HepG2 (cell line): ENCODE results near the gene CLEC16A. TPM values are rescaled to one million over a fixed set of nuclear protein-coding genes. Genes with fewer than 3 reads are reported as not detected.

ENCODE experiments used
- ATAC-seq: fragments of 200-7000 bp; cut with Tn5 transposase; 3 replicates; pipeline ENCODE4 v1.9.1; 2020; ENCODE audit warnings: mild to moderate bottlenecking, moderate library complexity
- BruUV-seq: library from RNA; stranded (reverse); fragments of 400-500 nt; replicated peaks from 2 replicates; lab custom pipeline; 2021; lab: Mats Ljungman, UMichigan
- CTCF ChIA-PET: fragments of 300-600 bp; formaldehyde crosslinking; extraction: SDS; loops from one replicate; lab custom pipeline; 2021; ENCODE audit warnings: low total read pairs, inconsistent platforms, low intra/inter-chr PET ratio; lab: Yijun Ruan, JAX
- POLR2A ChIA-PET: fragments of 350-600 bp; sonication (Branson Sonifier 250); formaldehyde crosslinking; loops from one replicate; lab custom pipeline; 2020; ENCODE audit warnings: antibody characterized with exemption, inconsistent platforms; lab: Yijun Ruan, JAX
- DNase-seq: peaks from one replicate; pipeline ENCODE4 v3.0.0-alpha.2; 2015; ENCODE audit warnings: low spot score
- FAIRE-seq: peaks from 3 replicates; lab custom pipeline; 2011; peaks lifted over from hg19 to GRCh38; lab: Jason Lieb, UNC
- H2AFZ ChIP-seq: one replicate; pipeline ENCODE4 v1.6.1; 2011; ENCODE audit warnings: low read length, inconsistent platforms
- H3K27ac ChIP-seq: fragments of 300-600 bp; 3 replicates; pipeline ENCODE4 v1.8.0; 2011; ENCODE audit warnings: mixed run types, mild to moderate bottlenecking, mixed read lengths, low read length, inconsistent platforms; ENCODE audit not compliant: insufficient read depth; ENCODE audit errors: extremely low read length
- H3K27me3 ChIP-seq, 2 experiments: fragments of 200-600 bp in 1 of 2; 2 replicates in 1 of 2; 3 replicates in 1 of 2; pipeline versions ENCODE4 v1.6.0 to v1.8.0; 2011; ENCODE audit warnings: low read length in 2 of 2, mild to moderate bottlenecking in 2 of 2, moderate library complexity in 2 of 2, inconsistent platforms in 1 of 2; ENCODE audit not compliant: insufficient read depth in 2 of 2, control insufficient read depth in 1 of 2
- H3K36me3 ChIP-seq, 2 experiments: fragments of 200-600 bp in 1 of 2; replicated peaks in 1 of 2; 2 replicates in 1 of 2; 3 replicates in 1 of 2; pipeline versions ENCODE4 v1.5.1 to v1.8.0; 2011; ENCODE audit warnings: low read length in 2 of 2, inconsistent platforms in 1 of 2; ENCODE audit not compliant: insufficient read depth in 2 of 2, control insufficient read depth in 1 of 2
- H3K4me1 ChIP-seq: 2 replicates; pipeline ENCODE4 v1.5.1; 2012; ENCODE audit warnings: low read length, inconsistent platforms; ENCODE audit not compliant: insufficient read depth
- H3K4me2 ChIP-seq: 2 replicates; pipeline ENCODE4 v1.6.0; 2011; ENCODE audit warnings: low read depth, low read length, inconsistent platforms
- H3K4me3 ChIP-seq, 3 experiments: fragments of 200-600 bp in 1 of 3; sonication (generic), shearing (Covaris generic) in 1 of 3; replicated peaks in 1 of 3; 2 replicates each; pipeline ENCODE4 v1.5.1; 2011 to 2016; ENCODE audit warnings: low read length in 3 of 3, inconsistent platforms in 2 of 3, low read depth in 2 of 3, mild to moderate bottlenecking in 2 of 3, control low read depth in 1 of 3, mixed read lengths in 1 of 3; ENCODE audit not compliant: insufficient read depth in 1 of 3
- H3K79me2 ChIP-seq: one replicate; pipeline ENCODE4 v1.6.1; 2011; ENCODE audit warnings: low read length, inconsistent platforms; ENCODE audit not compliant: insufficient read depth
- H3K9ac ChIP-seq: 2 replicates; pipeline ENCODE4 v1.6.0; 2011; ENCODE audit warnings: mild to moderate bottlenecking, low read depth, low read length, inconsistent platforms; ENCODE audit not compliant: insufficient read depth
- H3K9me3 ChIP-seq: 2 replicates; pipeline ENCODE4 v1.5.1; 2012; ENCODE audit warnings: mild to moderate bottlenecking, low read length
- H4K20me1 ChIP-seq: 2 replicates; pipeline ENCODE4 v1.6.0; 2011; ENCODE audit warnings: inconsistent platforms, mild to moderate bottlenecking, low read length, moderate library complexity; ENCODE audit not compliant: insufficient read depth
- ARID5B ChIP-seq: IDR thresholded peaks from 2 replicates; pipeline ENCODE4 v1.4.0; 2020; ENCODE audit warnings: mild to moderate bottlenecking, missing genetic modification reagents
- HES4 ChIP-seq: sonication (generic); formaldehyde crosslinking; IDR thresholded peaks from 2 replicates; pipeline ENCODE4 v1.9.0; 2021; ENCODE audit warnings: mild to moderate bottlenecking, missing genetic modification reagents, borderline replicate concordance
- HMG20B ChIP-seq: conservative IDR thresholded peaks from 2 replicates; pipeline ENCODE4 v1.6.1; 2016; ENCODE audit warnings: missing genetic modification reagents, missing compliant biosample characterization
- IRF2 ChIP-seq: IDR thresholded peaks from 2 replicates; pipeline ENCODE4 v1.6.1; 2018; ENCODE audit warnings: missing genetic modification reagents, missing compliant biosample characterization
- SMC3 ChIP-seq: IDR thresholded peaks from 2 replicates; pipeline ENCODE4 v1.6.1; 2011; ENCODE audit warnings: low read length, improper control_type of control experiment
- SNAPC2 ChIP-seq: sonication (generic); formaldehyde crosslinking; IDR thresholded peaks from 2 replicates; pipeline ENCODE4 v1.8.1; 2022; ENCODE audit warnings: mild to moderate bottlenecking, missing genetic modification reagents
- SOX6 ChIP-seq, 2 experiments: fragments of 450-650 bp in 1 of 2; sonication (generic) in 1 of 2; formaldehyde crosslinking in 1 of 2; IDR thresholded peaks; 2 replicates each; pipeline versions ENCODE4 v1.4.0 to v1.6.1; 2017 to 2020; ENCODE audit warnings: antibody characterized with exemption in 1 of 2, mild to moderate bottlenecking in 1 of 2, missing genetic modification reagents in 1 of 2
- TGIF2 ChIP-seq: IDR thresholded peaks from 2 replicates; pipeline ENCODE4 v1.6.1; 2016; ENCODE audit warnings: control low read depth, missing compliant biosample characterization
- ZMAT5 ChIP-seq: sonication (generic); formaldehyde crosslinking; IDR thresholded peaks from 2 replicates; pipeline ENCODE4 v1.5.0; 2020; ENCODE audit warnings: mild to moderate bottlenecking, low read depth, missing genetic modification reagents, borderline replicate concordance
- ZMYM3 ChIP-seq: sonication (generic); formaldehyde crosslinking; IDR thresholded peaks from 2 replicates; pipeline ENCODE4 v1.5.1; 2020; ENCODE audit warnings: mild to moderate bottlenecking, missing genetic modification reagents
- ZNF280B ChIP-seq: sonication (generic); formaldehyde crosslinking; IDR thresholded peaks from 2 replicates; pipeline ENCODE4 v1.5.0; 2020; ENCODE audit warnings: missing genetic modification reagents, mild to moderate bottlenecking, borderline replicate concordance
- WGBS: methylation state at CpG from one replicate; pipeline ENCODE4 v1.1.6; 2017; ENCODE audit warnings: low lambda C conversion rate; 5-methylcytosine and 5-hydroxymethylcytosine counted together
- in situ Hi-C: cut with HindIII; loops from 2 replicates; pipeline ENCODE4 v1.10.0; 2017; ENCODE audit warnings: low pct_unique_long_range_greater_than_20kb; ENCODE audit not compliant: extremely low pct_ligation_motif_present
- intact Hi-C: fragments of 100-400 bp; cut with micrococcal nuclease; formaldehyde crosslinking; loops from one replicate; pipeline ENCODE4 v1.10.0; 2022; ENCODE audit not compliant: unreplicated experiment
- polyA plus RNA-seq, 8 experiments: library from polyadenylated mRNA; depleted of rRNA in 3 of 8; stranded (reverse) in 7 of 8; unstranded in 1 of 8; fragments of >200 nt; fragmentation: Illumina TruSeq in 4 of 8; extraction: Trizol in 4 of 8; gene quantifications; 2 replicates each; pipeline versions ENCODE4 v1.2.1 to v1.2.3, GENCODE V29; 2011 to 2016; ENCODE audit warnings: low read depth in 4 of 8, missing spikeins in 1 of 8, mixed read lengths in 1 of 8; ENCODE audit not compliant: insufficient read depth in 1 of 8
- total RNA-seq, 5 experiments: library from RNA; depleted of rRNA; stranded (reverse); fragments of >200 nt; fragmentation: Illumina TruSeq; extraction: Trizol; gene quantifications; 2 replicates each; pipeline ENCODE4 v1.2.3, GENCODE V29; 2016; ENCODE audit warnings: low read depth in 1 of 5
- TF ChIP-seq, protein P1 (sequence below): sonication (generic); formaldehyde crosslinking; IDR thresholded peaks from 2 replicates; pipeline ENCODE4 v1.5.1; 2020; ENCODE audit warnings: mild to moderate bottlenecking, missing genetic modification reagents, moderate library complexity

CLEC16A gene
- total and polyA plus RNA-seq, 2 of the 13 experiments (the other 11 are each of a cell fraction or from before 2014, with no cell fraction given), result 8.5 to 10.3 TPM

GRCh38 chr16:11224894-11225676, 280.7 kb downstream of the CLEC16A start:
- ATAC-seq (peak; percentile 9; the same call in 2 of the 3 replicates), DNase-seq (no peak), FAIRE-seq (no peak)
- ChIA-PET CTCF (no interaction called here), POLR2A (interaction anchor here (1.0 kb wide), 1 partner anchor 31 kb away, joined by 3 read pairs; the partner anchor contains the start of gene SOCS1)
- 47% methylated on average over 21 of the region's 21 CpGs for WGBS
- Histone ChIP-seq H3K36me3 (no peaks in the 10 kb centered on the region), H2AFZ (no peak overlapping the region), H3K9me3 (no peaks in the 10 kb centered on the region), H3K4me2 (no peak overlapping the region), H3K27ac (no peak overlapping the region), H3K9ac (no peak overlapping the region), H3K79me2 (no peaks in the 10 kb centered on the region), H3K4me1 (peaks cover 19% of the 10 kb centered on the region), H3K27me3 (peaks cover 5 to 25% of the 10 kb centered on the region in 2 experiments; a peak in 3 of 5 replicates), H4K20me1 (no peaks in the 10 kb centered on the region), H3K4me3 (no peak overlapping the region; a peak in 1 of 6 replicates)
- BruUV-seq, result no TSS peak
- in situ Hi-C loops (no loop called here), intact Hi-C loops (no loop called here)
- no peak for TF ChIP-seq ZMAT5 (CRISPR knock-in tag)
- no peak for TF ChIP-seq HMG20B (CRISPR knock-in tag)
- no peak for TF ChIP-seq SMC3
- TF ChIP-seq HES4 (CRISPR knock-in tag), result no peak
- TF ChIP-seq ARID5B (CRISPR knock-in tag), result no peak
- TF ChIP-seq ZMYM3 (CRISPR knock-in tag), result peak; percentile 64; the same call in 1 of the 2 replicates
- TF ChIP-seq SOX6 (IDR thresholded peaks at IDR 0.05), result no peak
- TF ChIP-seq SOX6 (CRISPR knock-in tag; IDR thresholded peaks at IDR 0.05), result 0 out of 2 replicates have a peak, but pooled peaks have one; percentile 23
- TF ChIP-seq TGIF2 (CRISPR knock-in tag), result no peak
- TF ChIP-seq, protein P1, sequence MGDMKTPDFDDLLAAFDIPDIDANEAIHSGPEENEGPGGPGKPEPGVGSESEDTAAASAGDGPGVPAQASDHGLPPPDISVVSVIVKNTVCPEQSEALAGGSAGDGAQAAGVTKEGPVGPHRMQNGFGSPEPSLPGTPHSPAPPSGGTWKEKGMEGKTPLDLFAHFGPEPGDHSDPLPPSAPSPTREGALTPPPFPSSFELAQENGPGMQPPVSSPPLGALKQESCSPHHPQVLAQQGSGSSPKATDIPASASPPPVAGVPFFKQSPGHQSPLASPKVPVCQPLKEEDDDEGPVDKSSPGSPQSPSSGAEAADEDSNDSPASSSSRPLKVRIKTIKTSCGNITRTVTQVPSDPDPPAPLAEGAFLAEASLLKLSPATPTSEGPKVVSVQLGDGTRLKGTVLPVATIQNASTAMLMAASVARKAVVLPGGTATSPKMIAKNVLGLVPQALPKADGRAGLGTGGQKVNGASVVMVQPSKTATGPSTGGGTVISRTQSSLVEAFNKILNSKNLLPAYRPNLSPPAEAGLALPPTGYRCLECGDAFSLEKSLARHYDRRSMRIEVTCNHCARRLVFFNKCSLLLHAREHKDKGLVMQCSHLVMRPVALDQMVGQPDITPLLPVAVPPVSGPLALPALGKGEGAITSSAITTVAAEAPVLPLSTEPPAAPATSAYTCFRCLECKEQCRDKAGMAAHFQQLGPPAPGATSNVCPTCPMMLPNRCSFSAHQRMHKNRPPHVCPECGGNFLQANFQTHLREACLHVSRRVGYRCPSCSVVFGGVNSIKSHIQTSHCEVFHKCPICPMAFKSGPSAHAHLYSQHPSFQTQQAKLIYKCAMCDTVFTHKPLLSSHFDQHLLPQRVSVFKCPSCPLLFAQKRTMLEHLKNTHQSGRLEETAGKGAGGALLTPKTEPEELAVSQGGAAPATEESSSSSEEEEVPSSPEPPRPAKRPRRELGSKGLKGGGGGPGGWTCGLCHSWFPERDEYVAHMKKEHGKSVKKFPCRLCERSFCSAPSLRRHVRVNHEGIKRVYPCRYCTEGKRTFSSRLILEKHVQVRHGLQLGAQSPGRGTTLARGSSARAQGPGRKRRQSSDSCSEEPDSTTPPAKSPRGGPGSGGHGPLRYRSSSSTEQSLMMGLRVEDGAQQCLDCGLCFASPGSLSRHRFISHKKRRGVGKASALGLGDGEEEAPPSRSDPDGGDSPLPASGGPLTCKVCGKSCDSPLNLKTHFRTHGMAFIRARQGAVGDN (CRISPR knock-in tag), result no peak
- no peak for TF ChIP-seq IRF2
- no peak for TF ChIP-seq ZNF280B
- TF ChIP-seq SNAPC2, result no peak
